GM23338 (cell line): ENCODE results near the gene CTNNBIP1. TPM values are rescaled to one million over a fixed set of nuclear protein-coding genes. Genes with fewer than 3 reads are reported as not detected.

ENCODE experiments used
- ATAC-seq: fragments of 200-7000 bp; cut with Tn5 transposase; 3 replicates; pipeline ENCODE4 v1.9.1; 2020
- DNase-seq: peaks from one replicate; pipeline ENCODE4 v3.0.0-alpha.2; 2015; ENCODE audit warnings: low spot score
- H2AFZ ChIP-seq: fragments of 200-600 bp; sonication (generic); 2 replicates; pipeline ENCODE4 v1.8.0; 2016; ENCODE audit warnings: antibody characterized with exemption, mild to moderate bottlenecking, moderate library complexity
- H3F3A ChIP-seq: fragments of 200-600 bp; sonication (generic); replicated peaks from 2 replicates; pipeline ENCODE4 v1.8.0; 2017; ENCODE audit warnings: antibody characterized with exemption, mixed run types, low read depth
- H3K27ac ChIP-seq: fragments of 200-600 bp; sonication (generic); 2 replicates; pipeline ENCODE4 v1.6.1; 2016; ENCODE audit warnings: low read depth
- H3K27me3 ChIP-seq: fragments of 200-600 bp; sonication (generic); 2 replicates; pipeline ENCODE4 v1.8.0; 2016; ENCODE audit warnings: mild to moderate bottlenecking, mixed run types, moderate library complexity; ENCODE audit not compliant: insufficient read depth
- H3K36me3 ChIP-seq: fragments of 200-600 bp; sonication (generic); 2 replicates; pipeline ENCODE4 v1.8.0; 2016; ENCODE audit warnings: mild to moderate bottlenecking; ENCODE audit not compliant: insufficient read depth
- H3K4me1 ChIP-seq: fragments of 200-600 bp; sonication (generic); 2 replicates; pipeline ENCODE4 v1.8.0; 2016; ENCODE audit warnings: mild to moderate bottlenecking, moderate library complexity; ENCODE audit not compliant: insufficient read depth
- H3K4me2 ChIP-seq: fragments of 200-600 bp; sonication (generic); 2 replicates; pipeline ENCODE4 v1.7.1; 2017; ENCODE audit warnings: mixed run types
- H3K4me3 ChIP-seq: fragments of 200-600 bp; sonication (generic); 2 replicates; pipeline ENCODE4 v1.6.1; 2016; ENCODE audit warnings: mixed run types
- H3K79me2 ChIP-seq: fragments of 200-600 bp; sonication (generic); replicated peaks from 2 replicates; pipeline ENCODE4 v1.8.0; 2017; ENCODE audit warnings: mild to moderate bottlenecking; ENCODE audit not compliant: insufficient read depth
- H3K9me2 ChIP-seq: fragments of 200-600 bp; sonication (generic); 2 replicates; pipeline ENCODE4 v1.8.0; 2017; ENCODE audit not compliant: insufficient read depth
- H4K20me1 ChIP-seq: fragments of 200-600 bp; sonication (generic); replicated peaks from 2 replicates; pipeline ENCODE4 v1.8.0; 2017; ENCODE audit warnings: mild to moderate bottlenecking; ENCODE audit not compliant: insufficient read depth
- H3K27ac Mint-ChIP-seq: 2 replicates; pipeline ENCODE4 v1.8.0; 2020; ENCODE audit warnings: inconsistent platforms, mild to moderate bottlenecking, moderate library complexity, mixed read lengths
- H3K27me3 Mint-ChIP-seq: 3 replicates; pipeline ENCODE4 v1.8.0; 2022; ENCODE audit warnings: low read depth, mild to moderate bottlenecking, moderate library complexity, mixed read lengths, inconsistent platforms; ENCODE audit not compliant: insufficient read depth, poor library complexity
- H3K36me3 Mint-ChIP-seq: 3 replicates; pipeline ENCODE4 v1.8.0; 2021; ENCODE audit warnings: low read depth, mild to moderate bottlenecking, inconsistent platforms, moderate library complexity, mixed read lengths
- H3K4me1 Mint-ChIP-seq: 3 replicates; pipeline ENCODE4 v1.8.0; 2020; ENCODE audit warnings: mild to moderate bottlenecking, inconsistent platforms, mixed read lengths
- H3K4me3 Mint-ChIP-seq: 3 replicates; pipeline ENCODE4 v1.8.0; 2021; ENCODE audit warnings: moderate library complexity, mild to moderate bottlenecking, inconsistent platforms, mixed read lengths
- H3K9me3 Mint-ChIP-seq: 3 replicates; pipeline ENCODE4 v1.8.0; 2020; ENCODE audit warnings: moderate library complexity, mild to moderate bottlenecking, inconsistent platforms, mixed read lengths
- CREB1 ChIP-seq: fragments of 250-450 bp; sonication (Bioruptor Pico); IDR thresholded peaks from 2 replicates; pipeline ENCODE4 v1.5.0; 2020; ENCODE audit warnings: low read depth, mild to moderate bottlenecking, moderate library complexity
- JUNB ChIP-seq: IDR thresholded peaks from one replicate; pipeline ENCODE4 v1.6.1; 2016; ENCODE audit warnings: antibody characterized with exemption; ENCODE audit not compliant: unreplicated experiment
- NANOG ChIP-seq: IDR thresholded peaks from 2 replicates; pipeline ENCODE4 v1.6.1; 2016; ENCODE audit warnings: antibody characterized with exemption, borderline replicate concordance
- STAT1 ChIP-seq: IDR thresholded peaks from one replicate; pipeline ENCODE4 v1.6.1; 2016; ENCODE audit warnings: antibody characterized with exemption; ENCODE audit not compliant: unreplicated experiment
- ZNF331 ChIP-seq: fragments of 250-450 bp; sonication (Bioruptor Pico); IDR thresholded peaks from 2 replicates; pipeline ENCODE4 v1.5.0; 2020; ENCODE audit warnings: low read depth, mild to moderate bottlenecking, moderate library complexity
- polyA plus RNA-seq: library from polyadenylated mRNA; unstranded; fragments of >200 nt; fragmentation: Nextera tagmentation; extraction: Ambion mirVana; gene quantifications from 2 replicates; pipeline ENCODE4 v1.2.1, GENCODE V29; 2016
- total RNA-seq: library from RNA; depleted of rRNA; stranded (reverse); fragments of >200 nt; shearing (Covaris generic); gene quantifications from 2 replicates; pipeline ENCODE4 v1.2.3, GENCODE V29; 2014
- TF ChIP-seq, protein P1 (sequence below): fragments of 250-450 bp; sonication (Bioruptor Pico); IDR thresholded peaks from 2 replicates; pipeline ENCODE4 v1.5.0; 2020; ENCODE audit warnings: mild to moderate bottlenecking, moderate library complexity
- TF ChIP-seq, protein P2 (sequence below), 2 experiments: fragments of 200-600 bp in 1 of 2; sonication (generic) in 1 of 2; conservative IDR thresholded peaks; 2 replicates each; pipeline versions ENCODE4 v1.5.1 to v1.6.1; 2016 to 2017; ENCODE audit warnings: antibody characterized with exemption in 2 of 2, low read depth in 2 of 2, mild to moderate bottlenecking in 2 of 2, moderate library complexity in 1 of 2
- TF ChIP-seq, protein P3 (sequence below): IDR thresholded peaks from 2 replicates; pipeline ENCODE4 v1.6.1; 2016; ENCODE audit warnings: antibody characterized with exemption

CTNNBIP1 gene
- total and polyA plus RNA-seq, 2 experiments from 2014 or later: 30.3 to 55.1 TPM

- TF ChIP-seq, protein P1, sequence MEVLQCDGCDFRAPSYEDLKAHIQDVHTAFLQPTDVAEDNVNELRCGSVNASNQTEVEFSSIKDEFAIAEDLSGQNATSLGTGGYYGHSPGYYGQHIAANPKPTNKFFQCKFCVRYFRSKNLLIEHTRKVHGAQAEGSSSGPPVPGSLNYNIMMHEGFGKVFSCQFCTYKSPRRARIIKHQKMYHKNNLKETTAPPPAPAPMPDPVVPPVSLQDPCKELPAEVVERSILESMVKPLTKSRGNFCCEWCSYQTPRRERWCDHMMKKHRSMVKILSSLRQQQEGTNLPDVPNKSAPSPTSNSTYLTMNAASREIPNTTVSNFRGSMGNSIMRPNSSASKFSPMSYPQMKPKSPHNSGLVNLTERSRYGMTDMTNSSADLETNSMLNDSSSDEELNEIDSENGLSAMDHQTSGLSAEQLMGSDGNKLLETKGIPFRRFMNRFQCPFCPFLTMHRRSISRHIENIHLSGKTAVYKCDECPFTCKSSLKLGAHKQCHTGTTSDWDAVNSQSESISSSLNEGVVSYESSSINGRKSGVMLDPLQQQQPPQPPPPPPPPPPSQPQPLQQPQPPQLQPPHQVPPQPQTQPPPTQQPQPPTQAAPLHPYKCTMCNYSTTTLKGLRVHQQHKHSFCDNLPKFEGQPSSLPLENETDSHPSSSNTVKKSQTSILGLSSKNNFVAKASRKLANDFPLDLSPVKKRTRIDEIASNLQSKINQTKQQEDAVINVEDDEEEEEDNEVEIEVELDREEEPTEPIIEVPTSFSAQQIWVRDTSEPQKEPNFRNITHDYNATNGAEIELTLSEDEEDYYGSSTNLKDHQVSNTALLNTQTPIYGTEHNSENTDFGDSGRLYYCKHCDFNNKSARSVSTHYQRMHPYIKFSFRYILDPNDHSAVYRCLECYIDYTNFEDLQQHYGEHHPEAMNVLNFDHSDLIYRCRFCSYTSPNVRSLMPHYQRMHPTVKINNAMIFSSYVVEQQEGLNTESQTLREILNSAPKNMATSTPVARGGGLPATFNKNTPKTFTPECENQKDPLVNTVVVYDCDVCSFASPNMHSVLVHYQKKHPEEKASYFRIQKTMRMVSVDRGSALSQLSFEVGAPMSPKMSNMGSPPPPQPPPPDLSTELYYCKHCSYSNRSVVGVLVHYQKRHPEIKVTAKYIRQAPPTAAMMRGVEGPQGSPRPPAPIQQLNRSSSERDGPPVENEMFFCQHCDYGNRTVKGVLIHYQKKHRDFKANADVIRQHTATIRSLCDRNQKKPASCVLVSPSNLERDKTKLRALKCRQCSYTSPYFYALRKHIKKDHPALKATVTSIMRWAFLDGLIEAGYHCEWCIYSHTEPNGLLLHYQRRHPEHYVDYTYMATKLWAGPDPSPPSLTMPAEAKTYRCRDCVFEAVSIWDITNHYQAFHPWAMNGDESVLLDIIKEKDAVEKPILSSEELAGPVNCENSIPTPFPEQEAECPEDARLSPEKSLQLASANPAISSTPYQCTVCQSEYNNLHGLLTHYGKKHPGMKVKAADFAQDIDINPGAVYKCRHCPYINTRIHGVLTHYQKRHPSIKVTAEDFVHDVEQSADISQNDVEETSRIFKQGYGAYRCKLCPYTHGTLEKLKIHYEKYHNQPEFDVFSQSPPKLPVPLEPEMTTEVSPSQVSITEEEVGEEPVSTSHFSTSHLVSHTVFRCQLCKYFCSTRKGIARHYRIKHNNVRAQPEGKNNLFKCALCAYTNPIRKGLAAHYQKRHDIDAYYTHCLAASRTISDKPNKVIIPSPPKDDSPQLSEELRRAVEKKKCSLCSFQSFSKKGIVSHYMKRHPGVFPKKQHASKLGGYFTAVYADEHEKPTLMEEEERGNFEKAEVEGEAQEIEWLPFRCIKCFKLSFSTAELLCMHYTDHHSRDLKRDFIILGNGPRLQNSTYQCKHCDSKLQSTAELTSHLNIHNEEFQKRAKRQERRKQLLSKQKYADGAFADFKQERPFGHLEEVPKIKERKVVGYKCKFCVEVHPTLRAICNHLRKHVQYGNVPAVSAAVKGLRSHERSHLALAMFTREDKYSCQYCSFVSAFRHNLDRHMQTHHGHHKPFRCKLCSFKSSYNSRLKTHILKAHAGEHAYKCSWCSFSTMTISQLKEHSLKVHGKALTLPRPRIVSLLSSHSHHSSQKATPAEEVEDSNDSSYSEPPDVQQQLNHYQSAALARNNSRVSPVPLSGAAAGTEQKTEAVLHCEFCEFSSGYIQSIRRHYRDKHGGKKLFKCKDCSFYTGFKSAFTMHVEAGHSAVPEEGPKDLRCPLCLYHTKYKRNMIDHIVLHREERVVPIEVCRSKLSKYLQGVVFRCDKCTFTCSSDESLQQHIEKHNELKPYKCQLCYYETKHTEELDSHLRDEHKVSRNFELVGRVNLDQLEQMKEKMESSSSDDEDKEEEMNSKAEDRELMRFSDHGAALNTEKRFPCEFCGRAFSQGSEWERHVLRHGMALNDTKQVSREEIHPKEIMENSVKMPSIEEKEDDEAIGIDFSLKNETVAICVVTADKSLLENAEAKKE (CRISPR knock-in tag): no peak
These were observed 92.3 kb downstream of the CTNNBIP1 start (continued) for GRCh38 chr1:9817734-9818133.

- DNase-seq: no peak
- no peak overlapping the region for H3K27ac ChIP-seq
- H3F3A ChIP-seq: no peaks in the 10 kb centered on the region; the same call in 1 of the 2 replicates
- peaks cover 68% of the 10 kb centered on the region for H4K20me1 ChIP-seq
- H3K9me2 ChIP-seq: no peaks in the 10 kb centered on the region
- H3K27me3 ChIP-seq: no peaks in the 10 kb centered on the region
- peak overlapping the region; percentile 22; the same call in 1 of the 2 replicates for H3K27ac Mint-ChIP-seq
- H3K4me3 ChIP-seq: no peak overlapping the region
- no peak overlapping the region; the same call in 2 of the 3 replicates for H3K4me3 Mint-ChIP-seq
- H3K4me2 ChIP-seq: no peak overlapping the region
- H3K27me3 Mint-ChIP-seq: peaks cover 4% of the 10 kb centered on the region
- no peak overlapping the region for H2AFZ ChIP-seq
- no peaks in the 10 kb centered on the region for H3K36me3 ChIP-seq
- peaks cover 16% of the 10 kb centered on the region for H3K4me1 ChIP-seq
- no peak for ATAC-seq
- no peaks in the 10 kb centered on the region for H3K36me3 Mint-ChIP-seq
- peaks cover 18% of the 10 kb centered on the region for H3K4me1 Mint-ChIP-seq
- H3K79me2 ChIP-seq: peaks cover 100% of the 10 kb centered on the region
- no peaks in the 10 kb centered on the region for H3K9me3 Mint-ChIP-seq
- TF ChIP-seq STAT1 (no peak), CREB1 (no peak), NANOG (no peak), JUNB (no peak), ZNF331 (no peak)
- TF ChIP-seq, protein P2, sequence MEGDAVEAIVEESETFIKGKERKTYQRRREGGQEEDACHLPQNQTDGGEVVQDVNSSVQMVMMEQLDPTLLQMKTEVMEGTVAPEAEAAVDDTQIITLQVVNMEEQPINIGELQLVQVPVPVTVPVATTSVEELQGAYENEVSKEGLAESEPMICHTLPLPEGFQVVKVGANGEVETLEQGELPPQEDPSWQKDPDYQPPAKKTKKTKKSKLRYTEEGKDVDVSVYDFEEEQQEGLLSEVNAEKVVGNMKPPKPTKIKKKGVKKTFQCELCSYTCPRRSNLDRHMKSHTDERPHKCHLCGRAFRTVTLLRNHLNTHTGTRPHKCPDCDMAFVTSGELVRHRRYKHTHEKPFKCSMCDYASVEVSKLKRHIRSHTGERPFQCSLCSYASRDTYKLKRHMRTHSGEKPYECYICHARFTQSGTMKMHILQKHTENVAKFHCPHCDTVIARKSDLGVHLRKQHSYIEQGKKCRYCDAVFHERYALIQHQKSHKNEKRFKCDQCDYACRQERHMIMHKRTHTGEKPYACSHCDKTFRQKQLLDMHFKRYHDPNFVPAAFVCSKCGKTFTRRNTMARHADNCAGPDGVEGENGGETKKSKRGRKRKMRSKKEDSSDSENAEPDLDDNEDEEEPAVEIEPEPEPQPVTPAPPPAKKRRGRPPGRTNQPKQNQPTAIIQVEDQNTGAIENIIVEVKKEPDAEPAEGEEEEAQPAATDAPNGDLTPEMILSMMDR (conservative IDR thresholded peaks at IDR 0.05; ENCODE audit: low read depth in 2 of 2): no peak
- TF ChIP-seq, protein P3, sequence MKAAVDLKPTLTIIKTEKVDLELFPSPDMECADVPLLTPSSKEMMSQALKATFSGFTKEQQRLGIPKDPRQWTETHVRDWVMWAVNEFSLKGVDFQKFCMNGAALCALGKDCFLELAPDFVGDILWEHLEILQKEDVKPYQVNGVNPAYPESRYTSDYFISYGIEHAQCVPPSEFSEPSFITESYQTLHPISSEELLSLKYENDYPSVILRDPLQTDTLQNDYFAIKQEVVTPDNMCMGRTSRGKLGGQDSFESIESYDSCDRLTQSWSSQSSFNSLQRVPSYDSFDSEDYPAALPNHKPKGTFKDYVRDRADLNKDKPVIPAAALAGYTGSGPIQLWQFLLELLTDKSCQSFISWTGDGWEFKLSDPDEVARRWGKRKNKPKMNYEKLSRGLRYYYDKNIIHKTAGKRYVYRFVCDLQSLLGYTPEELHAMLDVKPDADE: no peak
These were observed 93.9 kb downstream of the CTNNBIP1 start for GRCh38 chr1:9816199-9816598.
